Astrocyte (in vitro differentiated cells and primary cell): ENCODE measurements around the gene ANO2. TPM values are rescaled to one million over a fixed set of nuclear protein-coding genes. Genes with fewer than 3 reads are reported as not detected.

Experiments
- DNase-seq: peaks from one replicate; pipeline ENCODE4 v3.0.0-alpha.2; 2010; ENCODE audit warnings: low read depth
- FAIRE-seq: peaks from 2 replicates; lab custom pipeline; 2011; peaks lifted over from hg19 to GRCh38; lab: Jason Lieb, UNC
- H2AFZ ChIP-seq: 2 replicates; pipeline ENCODE4 v1.6.0; 2012; ENCODE audit warnings: low read depth, low read length, inconsistent platforms
- H3K27ac ChIP-seq: 2 replicates; pipeline ENCODE4 v1.5.1; 2011; ENCODE audit warnings: low read depth, low read length, inconsistent platforms
- H3K27me3 ChIP-seq: 2 replicates; pipeline ENCODE4 v1.6.0; 2011; ENCODE audit warnings: low read length, inconsistent platforms; ENCODE audit not compliant: insufficient read depth
- H3K36me3 ChIP-seq: 2 replicates; pipeline ENCODE4 v1.5.1; 2011; ENCODE audit warnings: low read length, inconsistent platforms; ENCODE audit not compliant: insufficient read depth
- H3K4me1 ChIP-seq: 2 replicates; pipeline ENCODE4 v1.5.1; 2011; ENCODE audit warnings: low read length, inconsistent platforms; ENCODE audit not compliant: insufficient read depth
- H3K4me2 ChIP-seq: 2 replicates; pipeline ENCODE4 v1.6.0; 2012; ENCODE audit warnings: low read length, inconsistent platforms
- H3K4me3 ChIP-seq: 2 replicates; pipeline ENCODE4 v1.5.1; 2011; ENCODE audit warnings: low read depth, mild to moderate bottlenecking, low read length, inconsistent platforms; ENCODE audit not compliant: insufficient read depth
- H3K79me2 ChIP-seq: 2 replicates; pipeline ENCODE4 v1.6.0; 2012; ENCODE audit warnings: mild to moderate bottlenecking, low read length, inconsistent platforms; ENCODE audit not compliant: insufficient read depth
- H3K9ac ChIP-seq: 2 replicates; pipeline ENCODE4 v1.6.0; 2012; ENCODE audit warnings: mild to moderate bottlenecking, low read length, inconsistent platforms
- H3K9me3 ChIP-seq: 2 replicates; pipeline ENCODE4 v1.5.1; 2012; ENCODE audit warnings: low read depth, mild to moderate bottlenecking, low read length, inconsistent platforms; ENCODE audit not compliant: insufficient read depth
- H4K20me1 ChIP-seq: 2 replicates; pipeline ENCODE4 v1.6.0; 2012; ENCODE audit warnings: low read length, inconsistent platforms; ENCODE audit not compliant: insufficient read depth
- H3K27ac Mint-ChIP-seq: one replicate; pipeline ENCODE4 v1.8.0; 2021; ENCODE audit warnings: mild to moderate bottlenecking, mixed read lengths; ENCODE audit not compliant: unreplicated experiment
- H3K27me3 Mint-ChIP-seq: one replicate; pipeline ENCODE4 v1.8.0; 2021; ENCODE audit warnings: low read depth, mixed read lengths; ENCODE audit not compliant: unreplicated experiment
- H3K36me3 Mint-ChIP-seq: one replicate; pipeline ENCODE4 v1.8.0; 2021; ENCODE audit warnings: low read depth, mixed read lengths; ENCODE audit not compliant: unreplicated experiment
- H3K4me1 Mint-ChIP-seq: one replicate; pipeline ENCODE4 v1.8.0; 2021; ENCODE audit warnings: low read depth, mixed read lengths; ENCODE audit not compliant: unreplicated experiment
- H3K4me3 Mint-ChIP-seq: one replicate; pipeline ENCODE4 v1.8.0; 2021; ENCODE audit warnings: mild to moderate bottlenecking, moderate library complexity, mixed read lengths; ENCODE audit not compliant: unreplicated experiment
- H3K9me3 Mint-ChIP-seq: one replicate; pipeline ENCODE4 v1.8.0; 2021; ENCODE audit warnings: mild to moderate bottlenecking, mixed read lengths; ENCODE audit not compliant: unreplicated experiment
- EZH2 ChIP-seq: IDR thresholded peaks from 2 replicates; pipeline ENCODE4 v1.6.1; 2012; ENCODE audit warnings: mild to moderate bottlenecking, low read length, inconsistent platforms; ENCODE audit not compliant: insufficient read depth
- total RNA-seq: library from RNA; stranded (reverse); gene quantifications from 2 replicates; pipeline ENCODE4 v1.2.1, GENCODE V29; 2021
- TF ChIP-seq, protein P1 (sequence below): IDR thresholded peaks from 2 replicates; pipeline ENCODE4 v1.5.1; 2011; ENCODE audit warnings: low read depth, mild to moderate bottlenecking, inconsistent platforms, low read length, moderate library complexity; ENCODE audit not compliant: insufficient read depth

The ANO2 gene
- total RNA-seq, 1 donor from 2014 or later: 0.93 TPM

DNA sequence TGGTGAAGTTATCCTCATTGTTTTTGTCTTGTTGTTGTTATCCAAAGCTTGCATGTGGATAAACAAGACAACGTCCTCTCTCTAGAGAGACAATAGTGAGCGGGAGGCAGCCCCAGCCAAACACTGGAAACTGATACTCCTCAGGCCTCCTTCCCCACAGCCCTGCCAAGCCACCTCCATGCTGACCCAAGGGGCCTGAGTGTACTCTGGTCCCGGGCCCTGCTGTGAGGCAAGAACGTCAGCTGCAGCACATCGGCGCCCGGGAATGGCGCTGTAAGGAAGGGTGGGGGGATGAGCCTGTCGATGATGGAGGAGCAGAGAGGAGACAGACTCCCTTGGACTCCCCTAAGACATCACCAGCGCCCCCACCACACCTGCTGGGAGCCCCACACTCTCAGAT, 83.6 kb downstream of the ANO2 start:
- Histone ChIP-seq H3K4me3 (no peak overlapping the region), H3K4me2 (no peak overlapping the region), H3K9ac (no peak overlapping the region), H3K27ac (no peak overlapping the region), H2AFZ (no peak overlapping the region), H4K20me1 (no peaks in the 10 kb centered on the region), H3K27me3 (no peaks in the 10 kb centered on the region), H3K4me1 (no peaks in the 10 kb centered on the region), H3K79me2 (no peaks in the 10 kb centered on the region), H3K36me3 (no peaks in the 10 kb centered on the region), H3K9me3 (peaks cover 4% of the 10 kb centered on the region)
- peaks cover 3% of the 10 kb centered on the region for H3K9me3 Mint-ChIP-seq
- FAIRE-seq (no peak), DNase-seq (no peak)
- no peaks in the 10 kb centered on the region for H3K4me1 Mint-ChIP-seq
- H3K4me3 Mint-ChIP-seq: no peak overlapping the region
- H3K27ac Mint-ChIP-seq: no peak overlapping the region
- H3K27me3 Mint-ChIP-seq: peaks cover 12% of the 10 kb centered on the region
- TF ChIP-seq, protein P1, sequence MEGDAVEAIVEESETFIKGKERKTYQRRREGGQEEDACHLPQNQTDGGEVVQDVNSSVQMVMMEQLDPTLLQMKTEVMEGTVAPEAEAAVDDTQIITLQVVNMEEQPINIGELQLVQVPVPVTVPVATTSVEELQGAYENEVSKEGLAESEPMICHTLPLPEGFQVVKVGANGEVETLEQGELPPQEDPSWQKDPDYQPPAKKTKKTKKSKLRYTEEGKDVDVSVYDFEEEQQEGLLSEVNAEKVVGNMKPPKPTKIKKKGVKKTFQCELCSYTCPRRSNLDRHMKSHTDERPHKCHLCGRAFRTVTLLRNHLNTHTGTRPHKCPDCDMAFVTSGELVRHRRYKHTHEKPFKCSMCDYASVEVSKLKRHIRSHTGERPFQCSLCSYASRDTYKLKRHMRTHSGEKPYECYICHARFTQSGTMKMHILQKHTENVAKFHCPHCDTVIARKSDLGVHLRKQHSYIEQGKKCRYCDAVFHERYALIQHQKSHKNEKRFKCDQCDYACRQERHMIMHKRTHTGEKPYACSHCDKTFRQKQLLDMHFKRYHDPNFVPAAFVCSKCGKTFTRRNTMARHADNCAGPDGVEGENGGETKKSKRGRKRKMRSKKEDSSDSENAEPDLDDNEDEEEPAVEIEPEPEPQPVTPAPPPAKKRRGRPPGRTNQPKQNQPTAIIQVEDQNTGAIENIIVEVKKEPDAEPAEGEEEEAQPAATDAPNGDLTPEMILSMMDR: no peak
- no peak for TF ChIP-seq EZH2
- H3K36me3 Mint-ChIP-seq: no peaks in the 10 kb centered on the region

DNA sequence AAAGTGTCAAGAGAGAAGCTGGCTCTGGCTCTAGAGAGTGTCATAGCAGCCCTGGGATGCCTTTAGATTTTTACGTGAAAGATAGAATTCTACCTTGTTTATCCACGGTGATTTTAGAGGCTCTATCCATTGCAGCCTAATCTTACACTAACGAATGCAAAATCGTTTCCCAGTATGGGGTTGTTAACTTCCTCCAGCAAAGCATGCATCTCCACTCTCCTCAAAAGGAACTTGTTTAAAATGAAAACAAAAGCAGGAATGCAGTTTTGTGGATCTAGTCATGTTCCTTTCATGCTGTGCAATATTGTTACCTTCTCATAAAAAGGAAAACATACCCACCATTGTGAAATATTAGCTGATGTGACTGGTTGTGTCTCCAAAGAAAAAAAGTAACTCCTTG, 88.4 kb downstream of the ANO2 start:
- Mint-ChIP-seq H3K4me1 (no peaks in the 10 kb centered on the region), H3K9me3 (peaks cover 3% of the 10 kb centered on the region), H3K36me3 (no peaks in the 10 kb centered on the region), H3K4me3 (no peak overlapping the region), H3K27me3 (peaks cover 22% of the 10 kb centered on the region), H3K27ac (no peak overlapping the region)
- no peaks in the 10 kb centered on the region for H3K36me3 ChIP-seq
- H3K79me2 ChIP-seq: no peaks in the 10 kb centered on the region
- H4K20me1 ChIP-seq: no peaks in the 10 kb centered on the region
- TF ChIP-seq, protein P1: no peak
- no peak for TF ChIP-seq EZH2
- H3K4me3 ChIP-seq: no peak overlapping the region
- no peak overlapping the region for H3K9ac ChIP-seq
- H3K27me3 ChIP-seq: peaks cover 4% of the 10 kb centered on the region
- no peaks in the 10 kb centered on the region for H3K4me1 ChIP-seq
- FAIRE-seq (no peak), DNase-seq (no peak)
- H3K27ac ChIP-seq: no peak overlapping the region
- H3K9me3 ChIP-seq: no peaks in the 10 kb centered on the region
- no peak overlapping the region for H3K4me2 ChIP-seq
- no peak overlapping the region for H2AFZ ChIP-seq

DNA sequence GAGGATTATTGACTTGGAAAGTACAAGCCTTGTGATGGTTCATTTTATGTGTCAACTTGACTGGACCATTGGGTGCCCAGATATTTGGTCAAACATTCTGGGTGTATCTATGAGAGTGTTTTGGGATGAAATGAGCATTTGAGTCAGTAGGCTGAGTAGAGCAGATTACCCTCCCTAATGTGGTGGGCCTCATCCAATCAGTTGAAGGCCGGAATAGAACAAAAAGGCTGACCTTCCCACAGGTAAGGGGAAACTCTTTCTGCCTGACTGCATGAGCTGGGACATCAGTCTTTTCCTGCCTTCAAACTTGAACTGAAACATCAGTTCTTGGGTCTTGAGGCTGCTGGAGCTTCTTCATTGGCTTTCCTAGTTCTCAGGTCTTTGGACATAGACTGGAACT, 98.1 kb downstream of the ANO2 start:
- no peak overlapping the region for H3K4me3 ChIP-seq
- no peak overlapping the region for H3K4me2 ChIP-seq
- H3K9me3 ChIP-seq: no peaks in the 10 kb centered on the region
- H3K27me3 ChIP-seq: no peaks in the 10 kb centered on the region
- no peaks in the 10 kb centered on the region for H3K36me3 ChIP-seq
- H3K9ac ChIP-seq: no peak overlapping the region
- FAIRE-seq: no peak
- no peak overlapping the region for H3K4me3 Mint-ChIP-seq
- H2AFZ ChIP-seq: no peak overlapping the region
- H3K4me1 ChIP-seq: no peaks in the 10 kb centered on the region
- no peak overlapping the region for H3K27ac ChIP-seq
- no peaks in the 10 kb centered on the region for H3K79me2 ChIP-seq
- H3K27me3 Mint-ChIP-seq: peaks cover 19% of the 10 kb centered on the region
- TF ChIP-seq EZH2: no peak
- H3K27ac Mint-ChIP-seq: no peak overlapping the region
- H3K4me1 Mint-ChIP-seq: no peaks in the 10 kb centered on the region
- peaks cover 7% of the 10 kb centered on the region for H3K9me3 Mint-ChIP-seq
- no peak for DNase-seq
- H4K20me1 ChIP-seq: no peaks in the 10 kb centered on the region
- H3K36me3 Mint-ChIP-seq: no peaks in the 10 kb centered on the region
